Stimulated activated naive CD8-positive, alpha-beta T cell treated with anti-CD3 and anti-CD28 coated beads, Interleukin-15, Interleukin-2, amounts not matched to agents 100 ng/mL and 50 ng/mL, for 24 hours (primary cell): Measurements from ENCODE around the gene STX19.
"Not testable (repeated sequence)": the region's sequence is repeated elsewhere in the genome, so short reads cannot be mapped to it uniquely, and the experiment has no call there.

ENCODE experiments used
- H3K27ac Mint-ChIP-seq: one replicate; pipeline ENCODE4 v1.8.0; 2021; ENCODE audit warnings: mild to moderate bottlenecking, mixed read lengths
- H3K27me3 Mint-ChIP-seq: one replicate; pipeline ENCODE4 v1.8.0; 2021; ENCODE audit warnings: mixed read lengths
- H3K36me3 Mint-ChIP-seq: one replicate; pipeline ENCODE4 v1.8.0; 2021; ENCODE audit warnings: low read depth, mixed read lengths
- H3K4me1 Mint-ChIP-seq: one replicate; pipeline ENCODE4 v1.8.0; 2021; ENCODE audit warnings: low read depth, mixed read lengths
- H3K4me3 Mint-ChIP-seq: one replicate; pipeline ENCODE4 v1.8.0; 2021; ENCODE audit warnings: mild to moderate bottlenecking, mixed read lengths
- H3K9me3 Mint-ChIP-seq: one replicate; pipeline ENCODE4 v1.8.0; 2021; ENCODE audit warnings: mixed read lengths

Gene STX19

DNA sequence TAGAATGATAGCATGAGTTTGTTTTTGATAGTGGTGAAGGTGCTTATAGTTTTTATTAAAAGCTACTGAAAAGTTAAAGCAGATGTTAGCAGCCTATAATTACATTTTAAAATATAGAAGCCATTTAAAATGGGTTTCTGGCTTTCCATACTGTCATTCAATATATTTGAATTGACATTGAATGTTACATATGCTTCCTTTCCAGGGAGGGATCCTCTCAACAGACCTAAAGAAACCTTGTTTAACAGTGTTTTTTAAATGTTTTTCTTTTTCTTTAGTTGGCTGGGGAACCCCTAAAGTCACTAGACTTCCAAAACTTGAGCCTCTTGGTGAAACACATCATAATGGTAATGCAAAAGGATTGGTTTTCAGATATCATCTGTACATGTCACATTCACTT lies 22.1 kb upstream of the STX19 start:
- Mint-ChIP-seq H3K27ac (no peak overlapping the region), H3K9me3 (no peaks in the 10 kb centered on the region)

DNA sequence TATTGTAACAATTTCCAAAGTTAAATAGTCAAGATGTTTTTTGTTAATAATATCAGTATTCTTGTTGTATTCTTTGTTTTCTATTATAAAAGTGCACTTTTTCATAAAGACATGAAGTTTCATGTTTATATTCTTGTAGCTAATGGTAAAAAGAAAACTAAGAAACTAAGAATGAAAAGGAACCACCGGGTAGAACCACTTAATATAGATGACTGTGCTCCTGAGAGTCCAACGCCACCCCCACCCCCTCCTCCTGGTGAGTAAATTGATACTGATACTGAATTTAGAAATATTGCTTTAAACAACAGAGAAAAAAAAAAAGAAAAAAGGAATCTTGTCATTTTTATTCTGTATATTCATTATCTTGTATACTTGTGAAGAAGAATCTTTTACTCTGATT lies 20.9 kb upstream of the STX19 start:
- no peaks in the 10 kb centered on the region for H3K27me3 Mint-ChIP-seq
- H3K27ac Mint-ChIP-seq = no peak overlapping the region
- H3K9me3 Mint-ChIP-seq = no peaks in the 10 kb centered on the region
- H3K4me1 Mint-ChIP-seq = no peaks in the 10 kb centered on the region
- H3K36me3 Mint-ChIP-seq = peaks cover 6% of the 10 kb centered on the region
- no peak overlapping the region for H3K4me3 Mint-ChIP-seq

More for the DNA sequence above, 22.1 kb upstream of the STX19 start:
- H3K4me3 Mint-ChIP-seq = no peak overlapping the region
- no peaks in the 10 kb centered on the region for H3K36me3 Mint-ChIP-seq
- H3K4me1 Mint-ChIP-seq = no peaks in the 10 kb centered on the region
- H3K27me3 Mint-ChIP-seq = no peaks in the 10 kb centered on the region

DNA sequence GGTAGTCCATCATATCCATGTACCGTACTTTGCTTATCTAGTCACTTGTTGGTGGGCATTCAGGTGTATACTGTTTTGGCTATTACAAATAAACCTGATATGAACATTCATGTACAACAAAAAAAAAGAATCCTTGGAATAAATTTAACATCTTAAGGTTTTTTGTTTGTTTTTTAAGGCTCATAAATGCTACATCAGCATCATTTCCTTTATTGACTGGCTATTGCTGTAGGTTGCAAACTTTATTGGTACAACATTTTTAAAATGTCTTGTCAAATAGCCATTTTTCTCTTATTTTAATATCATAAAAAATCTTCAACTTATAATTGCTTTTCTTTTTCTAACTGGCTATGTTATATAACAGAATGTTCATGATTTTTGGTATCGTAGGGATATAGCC lies 18.1 kb upstream of the STX19 start:
- no peaks in the 10 kb centered on the region for H3K9me3 Mint-ChIP-seq
- H3K36me3 Mint-ChIP-seq = peaks cover 13% of the 10 kb centered on the region
- no peak overlapping the region for H3K27ac Mint-ChIP-seq
- peaks cover 4% of the 10 kb centered on the region for H3K4me1 Mint-ChIP-seq
- no peak overlapping the region for H3K4me3 Mint-ChIP-seq
- H3K27me3 Mint-ChIP-seq = no peaks in the 10 kb centered on the region

- not testable (repeated sequence) for H3K4me3 Mint-ChIP-seq, H3K27me3 Mint-ChIP-seq, H3K27ac Mint-ChIP-seq, H3K4me1 Mint-ChIP-seq, H3K9me3 Mint-ChIP-seq
- H3K36me3 Mint-ChIP-seq = peaks cover 13% of the 10 kb centered on the region
Measured at GRCh38 chr3:94044100-94044936, 15.9 kb upstream of the STX19 start.

- Mint-ChIP-seq H3K27ac (peak overlapping the region; percentile 71), H3K4me3 (no peak overlapping the region), H3K4me1 (peaks cover 4% of the 10 kb centered on the region), H3K9me3 (no peaks in the 10 kb centered on the region), H3K36me3 (peaks cover 13% of the 10 kb centered on the region), H3K27me3 (no peaks in the 10 kb centered on the region)
Measured at GRCh38 chr3:94043285-94043684, 14.9 kb upstream of the STX19 start.

- Mint-ChIP-seq H3K9me3 (no peaks in the 10 kb centered on the region), H3K27me3 (no peaks in the 10 kb centered on the region), H3K36me3 (peaks cover 6% of the 10 kb centered on the region), H3K27ac (no peak overlapping the region), H3K4me1 (no peaks in the 10 kb centered on the region), H3K4me3 (no peak overlapping the region)
Measured at GRCh38 chr3:94036909-94037507, 8.6 kb upstream of the STX19 start.

DNA sequence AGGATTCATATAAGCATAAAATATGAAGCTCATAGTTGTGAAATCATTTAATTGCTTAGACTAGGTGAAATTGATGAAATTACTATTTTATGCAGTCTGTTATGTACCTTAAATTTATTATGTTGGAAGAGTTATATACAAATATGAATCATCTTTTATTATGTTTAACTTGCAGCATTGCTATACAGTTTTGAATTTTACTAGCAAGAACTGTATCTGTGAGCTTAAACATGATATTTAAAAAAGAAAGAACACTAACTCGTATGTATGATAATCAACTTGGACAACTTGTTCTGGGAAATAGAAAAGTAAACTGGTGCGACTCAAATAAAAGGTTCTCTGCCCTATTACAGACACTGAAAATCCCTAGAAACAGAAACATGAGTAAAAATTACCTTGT lies 1.8 kb downstream of the STX19 start:
- Mint-ChIP-seq H3K4me3 (no peak overlapping the region), H3K9me3 (no peaks in the 10 kb centered on the region), H3K27ac (no peak overlapping the region), H3K36me3 (no peaks in the 10 kb centered on the region), H3K4me1 (no peaks in the 10 kb centered on the region), H3K27me3 (no peaks in the 10 kb centered on the region)

- Mint-ChIP-seq H3K27ac (no peak overlapping the region), H3K36me3 (no peaks in the 10 kb centered on the region), H3K4me1 (no peaks in the 10 kb centered on the region), H3K4me3 (no peak overlapping the region), H3K9me3 (no peaks in the 10 kb centered on the region), H3K27me3 (no peaks in the 10 kb centered on the region)
Measured at GRCh38 chr3:94024385-94024784, 4.0 kb downstream of the STX19 start.

- Mint-ChIP-seq H3K9me3 (no peaks in the 10 kb centered on the region), H3K4me3 (no peak overlapping the region), H3K27me3 (no peaks in the 10 kb centered on the region), H3K36me3 (no peaks in the 10 kb centered on the region), H3K27ac (no peak overlapping the region), H3K4me1 (no peaks in the 10 kb centered on the region)
Measured at GRCh38 chr3:94020293-94020692, 8.1 kb downstream of the STX19 start.

DNA sequence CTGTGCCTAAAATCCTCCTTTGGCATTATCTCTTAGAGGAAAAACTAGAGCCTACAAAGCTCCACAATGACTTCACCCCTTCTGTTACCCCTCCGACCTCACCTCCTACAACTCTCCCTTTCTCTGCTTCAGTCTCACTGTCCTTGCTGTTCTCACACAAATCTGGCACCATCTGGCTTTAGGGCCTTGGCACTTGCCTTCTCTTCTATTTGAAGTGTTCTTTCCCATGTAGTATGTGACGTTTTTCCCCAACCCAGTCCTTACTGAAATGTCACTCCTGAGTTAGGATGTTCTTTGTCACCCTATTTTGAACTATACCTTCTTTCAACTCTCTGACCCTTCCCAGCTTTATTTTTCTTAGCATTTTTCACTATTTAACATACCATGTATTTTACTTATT lies 8.7 kb downstream of the STX19 start:
- H3K36me3 Mint-ChIP-seq = peaks cover 5% of the 10 kb centered on the region
- H3K9me3 Mint-ChIP-seq = no peaks in the 10 kb centered on the region
- H3K27me3 Mint-ChIP-seq = no peaks in the 10 kb centered on the region

DNA sequence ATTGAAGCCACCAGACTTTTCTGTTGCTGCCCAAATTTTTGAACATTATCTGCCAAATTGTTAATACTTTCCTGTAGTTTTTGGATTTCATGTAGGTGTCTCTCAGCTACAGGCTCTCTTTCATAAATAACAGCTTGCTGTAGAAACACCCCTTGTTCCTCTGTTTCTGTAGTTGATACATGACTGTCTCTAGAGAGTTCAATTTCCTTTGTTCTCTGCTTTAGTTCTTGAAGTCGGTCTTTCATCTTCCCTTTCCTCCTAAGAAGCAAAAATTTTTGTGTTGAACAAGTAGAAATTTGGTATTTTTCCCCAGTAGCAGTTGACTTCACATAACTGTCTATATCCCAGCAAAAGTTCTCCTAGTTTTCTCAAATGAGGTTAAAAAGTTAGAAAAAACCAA lies 13.4 kb downstream of the STX19 start:
- no peak overlapping the region for H3K27ac Mint-ChIP-seq
- no peaks in the 10 kb centered on the region for H3K27me3 Mint-ChIP-seq
- H3K36me3 Mint-ChIP-seq = peaks cover 21% of the 10 kb centered on the region
- H3K9me3 Mint-ChIP-seq = no peaks in the 10 kb centered on the region
- no peak overlapping the region for H3K4me3 Mint-ChIP-seq
- peaks cover 35% of the 10 kb centered on the region for H3K4me1 Mint-ChIP-seq

More for the DNA sequence above, 8.7 kb downstream of the STX19 start:
- H3K4me1 Mint-ChIP-seq = peaks cover 6% of the 10 kb centered on the region
- H3K4me3 Mint-ChIP-seq = no peak overlapping the region
- H3K27ac Mint-ChIP-seq = no peak overlapping the region

DNA sequence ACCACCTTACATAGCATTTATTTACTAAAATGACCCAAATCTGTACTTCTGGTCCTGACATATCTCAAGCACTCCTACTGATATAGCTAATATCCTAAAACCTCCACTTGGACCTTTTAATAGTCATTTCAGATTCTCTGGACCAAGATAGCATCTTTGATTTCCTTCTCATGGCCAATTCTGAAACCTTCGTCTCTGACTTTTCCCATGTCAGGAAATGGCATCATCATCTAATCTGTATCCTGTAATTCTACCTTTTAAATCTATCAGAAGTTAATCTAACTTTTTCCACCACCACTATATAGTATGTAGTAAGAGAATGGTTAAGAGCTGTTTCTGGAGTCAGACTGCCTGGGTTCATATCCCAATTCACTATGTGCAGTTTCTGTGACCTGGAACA lies 16.2 kb downstream of the STX19 start:
- Mint-ChIP-seq H3K27me3 (no peaks in the 10 kb centered on the region), H3K9me3 (no peaks in the 10 kb centered on the region), H3K4me3 (peak overlapping the region; percentile 11), H3K36me3 (peaks cover 21% of the 10 kb centered on the region), H3K4me1 (peaks cover 47% of the 10 kb centered on the region), H3K27ac (peak overlapping the region; percentile 80)

GRCh38 chr3:94011233-94011711 lies 17.1 kb downstream of the STX19 start:
- H3K27ac Mint-ChIP-seq = peak overlapping the region; percentile 80
- H3K4me3 Mint-ChIP-seq = peak overlapping the region; percentile 11
- H3K4me1 Mint-ChIP-seq = peaks cover 47% of the 10 kb centered on the region

DNA sequence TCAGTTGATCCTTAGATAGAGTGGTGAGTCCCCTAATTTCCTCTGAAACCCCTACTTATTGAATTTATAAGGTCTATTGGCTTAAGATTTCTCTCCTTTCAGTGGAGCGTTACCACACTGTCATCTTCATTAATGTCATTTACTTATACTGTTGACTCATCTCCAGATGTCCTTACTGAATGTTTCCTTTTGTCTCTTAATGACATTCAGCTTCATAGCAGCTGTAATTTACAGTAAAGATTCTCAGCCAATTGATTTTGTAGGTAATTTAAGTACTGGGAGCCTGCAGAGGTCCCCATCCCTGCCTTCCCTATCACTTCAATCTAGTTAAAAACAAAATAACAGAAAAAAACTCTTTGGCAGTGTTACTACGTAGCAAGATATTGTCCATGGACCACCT lies 18.8 kb downstream of the STX19 start:
- Mint-ChIP-seq H3K27ac (peak overlapping the region; percentile 56), H3K4me3 (no peak overlapping the region), H3K27me3 (no peaks in the 10 kb centered on the region), H3K36me3 (peaks cover 19% of the 10 kb centered on the region), H3K9me3 (no peaks in the 10 kb centered on the region), H3K4me1 (peaks cover 41% of the 10 kb centered on the region)

More at GRCh38 chr3:94011233-94011711, 17.1 kb downstream of the STX19 start:
- peaks cover 25% of the 10 kb centered on the region for H3K36me3 Mint-ChIP-seq
- no peaks in the 10 kb centered on the region for H3K9me3 Mint-ChIP-seq
- no peaks in the 10 kb centered on the region for H3K27me3 Mint-ChIP-seq

DNA sequence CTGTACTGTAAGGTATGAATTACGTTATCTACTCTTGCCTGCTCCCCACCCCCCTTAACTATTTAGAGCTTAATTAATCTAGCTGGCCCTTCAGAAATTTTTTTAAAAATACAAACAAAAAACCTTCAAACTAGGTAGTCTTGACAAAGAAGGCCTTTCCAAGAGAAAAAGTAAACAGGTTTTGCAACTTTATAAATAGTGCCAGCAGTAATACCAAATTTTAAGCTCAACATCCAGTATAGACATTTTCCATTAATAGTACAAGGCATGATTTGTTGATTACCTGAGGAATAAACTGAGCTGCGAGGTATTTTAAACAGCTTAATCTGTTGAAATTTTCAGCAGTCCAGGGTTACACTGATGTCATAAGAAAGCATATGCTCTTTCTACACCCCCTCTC lies 20.1 kb downstream of the STX19 start:
- Mint-ChIP-seq H3K27ac (no peak overlapping the region), H3K4me3 (no peak overlapping the region), H3K27me3 (no peaks in the 10 kb centered on the region), H3K9me3 (no peaks in the 10 kb centered on the region), H3K36me3 (peaks cover 17% of the 10 kb centered on the region), H3K4me1 (peaks cover 41% of the 10 kb centered on the region)
